Measurements from ENCODE around the gene MITF.

DNA sequence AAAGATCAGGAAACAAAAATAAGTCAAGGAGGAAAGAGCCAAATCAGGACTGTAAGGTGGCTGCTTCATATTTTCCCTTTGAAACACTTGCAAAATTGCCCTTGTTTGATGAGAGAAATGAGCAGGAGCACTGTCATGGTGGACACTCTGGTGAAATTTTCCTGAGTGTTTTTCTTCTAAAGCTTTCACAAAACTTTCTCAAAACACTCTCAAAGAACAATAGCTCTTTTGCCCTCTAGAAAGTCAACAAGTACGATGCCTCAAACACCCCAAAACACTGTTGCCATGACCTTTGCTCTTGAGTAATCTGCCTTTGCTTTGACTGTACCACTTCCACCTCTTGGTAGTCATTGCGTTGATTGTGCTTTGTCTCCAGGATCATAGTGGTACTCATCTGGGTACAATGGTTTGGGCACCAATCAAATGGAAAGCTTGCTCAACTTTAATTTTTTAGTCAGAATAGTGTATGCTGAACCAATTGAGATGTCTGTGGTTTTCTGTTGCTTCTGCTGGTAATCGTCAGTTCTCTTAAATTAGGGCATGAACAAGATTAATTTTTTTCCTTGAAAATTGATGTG, 13.2 kb upstream of the MITF start:
- TF ChIP-seq, protein P1, sequence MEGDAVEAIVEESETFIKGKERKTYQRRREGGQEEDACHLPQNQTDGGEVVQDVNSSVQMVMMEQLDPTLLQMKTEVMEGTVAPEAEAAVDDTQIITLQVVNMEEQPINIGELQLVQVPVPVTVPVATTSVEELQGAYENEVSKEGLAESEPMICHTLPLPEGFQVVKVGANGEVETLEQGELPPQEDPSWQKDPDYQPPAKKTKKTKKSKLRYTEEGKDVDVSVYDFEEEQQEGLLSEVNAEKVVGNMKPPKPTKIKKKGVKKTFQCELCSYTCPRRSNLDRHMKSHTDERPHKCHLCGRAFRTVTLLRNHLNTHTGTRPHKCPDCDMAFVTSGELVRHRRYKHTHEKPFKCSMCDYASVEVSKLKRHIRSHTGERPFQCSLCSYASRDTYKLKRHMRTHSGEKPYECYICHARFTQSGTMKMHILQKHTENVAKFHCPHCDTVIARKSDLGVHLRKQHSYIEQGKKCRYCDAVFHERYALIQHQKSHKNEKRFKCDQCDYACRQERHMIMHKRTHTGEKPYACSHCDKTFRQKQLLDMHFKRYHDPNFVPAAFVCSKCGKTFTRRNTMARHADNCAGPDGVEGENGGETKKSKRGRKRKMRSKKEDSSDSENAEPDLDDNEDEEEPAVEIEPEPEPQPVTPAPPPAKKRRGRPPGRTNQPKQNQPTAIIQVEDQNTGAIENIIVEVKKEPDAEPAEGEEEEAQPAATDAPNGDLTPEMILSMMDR (IDR thresholded peaks at IDR 0.05; ENCODE audit: low read depth, low read length, poor library complexity, severe bottlenecking): no peak
- no peak for TF ChIP-seq EZH2phosphoT487 (IDR thresholded peaks at IDR 0.05; ENCODE audit: borderline replicate concordance, low read length)
